KMS-11 (cell line): ENCODE data around the gene SLC26A8.

Experiments
- H2AFZ ChIP-seq: fragments of 200-600 bp; sonication (generic); 2 replicates; pipeline ENCODE4 v1.6.1; 2016; ENCODE audit warnings: antibody characterized with exemption, mixed run types, low read depth
- H3K27ac ChIP-seq: fragments of 200-600 bp; sonication (generic); 2 replicates; pipeline ENCODE4 v1.6.1; 2016; ENCODE audit warnings: mild to moderate bottlenecking, mixed run types
- H3K27me3 ChIP-seq: fragments of 200-600 bp; sonication (generic); 2 replicates; pipeline ENCODE4 v1.6.1; 2017; ENCODE audit warnings: mild to moderate bottlenecking, low read depth, mixed run types, moderate library complexity; ENCODE audit not compliant: insufficient read depth
- H3K36me3 ChIP-seq: fragments of 200-600 bp; sonication (generic); 2 replicates; pipeline ENCODE4 v1.6.1; 2017; ENCODE audit warnings: mild to moderate bottlenecking, mixed run types; ENCODE audit not compliant: insufficient read depth
- H3K4me1 ChIP-seq: fragments of 200-600 bp; sonication (generic); 2 replicates; pipeline ENCODE4 v1.6.1; 2016; ENCODE audit warnings: mild to moderate bottlenecking, low read depth, mixed run types; ENCODE audit not compliant: poor library complexity, severe bottlenecking
- H3K4me2 ChIP-seq: fragments of 200-600 bp; sonication (generic); 2 replicates; pipeline ENCODE4 v1.7.0; 2016; ENCODE audit warnings: mild to moderate bottlenecking, mixed run types
- H3K4me3 ChIP-seq: fragments of 200-600 bp; sonication (generic); IDR thresholded peaks from 2 replicates; pipeline ENCODE4 v1.6.1; 2017; ENCODE audit warnings: low read depth, low read length, mixed read lengths; ENCODE audit not compliant: insufficient read depth
- H3K79me2 ChIP-seq: fragments of 200-600 bp; sonication (generic); 2 replicates; pipeline ENCODE4 v1.6.1; 2016; ENCODE audit warnings: low read depth, mixed run types; ENCODE audit not compliant: insufficient read depth
- H3K9ac ChIP-seq: fragments of 200-600 bp; sonication (generic); 2 replicates; pipeline ENCODE4 v1.6.1; 2016; ENCODE audit warnings: mild to moderate bottlenecking, mixed run types
- H4K20me1 ChIP-seq: fragments of 200-600 bp; sonication (generic); 2 replicates; pipeline ENCODE4 v1.6.1; 2016; ENCODE audit warnings: mild to moderate bottlenecking, mixed run types; ENCODE audit not compliant: insufficient read depth
- TF ChIP-seq, protein P1 (sequence below): fragments of 200-600 bp; sonication (generic); conservative IDR thresholded peaks from 2 replicates; pipeline ENCODE4 v1.6.1; 2017; ENCODE audit warnings: low read depth, mild to moderate bottlenecking, antibody characterized with exemption, low read length, moderate library complexity, mixed read lengths

The SLC26A8 gene

DNA sequence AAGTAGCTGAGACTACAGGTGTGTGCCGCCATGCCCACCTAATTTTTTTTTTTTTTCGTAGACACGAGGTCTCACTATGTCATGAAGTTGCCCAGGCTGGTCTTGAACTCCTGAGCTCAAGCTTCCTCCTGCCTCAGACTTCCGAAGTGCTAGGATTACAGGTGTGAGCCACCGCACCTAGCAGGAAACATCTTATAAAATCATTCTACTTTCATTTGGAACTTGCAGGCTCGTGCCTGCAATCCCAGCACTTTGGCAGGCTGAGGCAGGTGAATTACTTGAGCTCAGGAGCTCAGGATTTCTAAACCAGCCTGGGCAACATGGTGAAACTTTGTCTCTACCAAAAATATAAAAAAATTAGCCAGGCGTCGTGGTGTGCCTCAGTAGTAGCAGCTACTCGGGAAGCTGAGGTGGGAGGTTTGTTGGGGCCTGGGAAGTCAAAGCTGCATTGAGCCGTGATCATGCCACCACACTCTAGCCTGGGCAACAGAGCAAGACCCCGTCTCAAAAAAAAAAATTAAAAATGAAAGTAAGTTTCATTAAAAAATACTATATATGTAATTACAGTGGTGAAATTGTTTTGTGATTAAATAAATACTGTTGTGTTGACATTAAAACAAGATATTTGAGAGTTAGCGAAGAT lies 18.3 kb upstream of the SLC26A8 start:
- Histone ChIP-seq H3K4me1 (no peaks in the 10 kb centered on the region), H3K9ac (no peak overlapping the region), H4K20me1 (peaks cover 8% of the 10 kb centered on the region; the same call in 1 of the 2 replicates), H3K4me2 (no peak overlapping the region), H3K27ac (no peak overlapping the region), H3K4me3 (no peak overlapping the region), H3K79me2 (peaks cover 91% of the 10 kb centered on the region), H3K27me3 (no peaks in the 10 kb centered on the region), H2AFZ (no peak overlapping the region), H3K36me3 (no peaks in the 10 kb centered on the region)
- TF ChIP-seq, protein P1, sequence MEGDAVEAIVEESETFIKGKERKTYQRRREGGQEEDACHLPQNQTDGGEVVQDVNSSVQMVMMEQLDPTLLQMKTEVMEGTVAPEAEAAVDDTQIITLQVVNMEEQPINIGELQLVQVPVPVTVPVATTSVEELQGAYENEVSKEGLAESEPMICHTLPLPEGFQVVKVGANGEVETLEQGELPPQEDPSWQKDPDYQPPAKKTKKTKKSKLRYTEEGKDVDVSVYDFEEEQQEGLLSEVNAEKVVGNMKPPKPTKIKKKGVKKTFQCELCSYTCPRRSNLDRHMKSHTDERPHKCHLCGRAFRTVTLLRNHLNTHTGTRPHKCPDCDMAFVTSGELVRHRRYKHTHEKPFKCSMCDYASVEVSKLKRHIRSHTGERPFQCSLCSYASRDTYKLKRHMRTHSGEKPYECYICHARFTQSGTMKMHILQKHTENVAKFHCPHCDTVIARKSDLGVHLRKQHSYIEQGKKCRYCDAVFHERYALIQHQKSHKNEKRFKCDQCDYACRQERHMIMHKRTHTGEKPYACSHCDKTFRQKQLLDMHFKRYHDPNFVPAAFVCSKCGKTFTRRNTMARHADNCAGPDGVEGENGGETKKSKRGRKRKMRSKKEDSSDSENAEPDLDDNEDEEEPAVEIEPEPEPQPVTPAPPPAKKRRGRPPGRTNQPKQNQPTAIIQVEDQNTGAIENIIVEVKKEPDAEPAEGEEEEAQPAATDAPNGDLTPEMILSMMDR: no peak

DNA sequence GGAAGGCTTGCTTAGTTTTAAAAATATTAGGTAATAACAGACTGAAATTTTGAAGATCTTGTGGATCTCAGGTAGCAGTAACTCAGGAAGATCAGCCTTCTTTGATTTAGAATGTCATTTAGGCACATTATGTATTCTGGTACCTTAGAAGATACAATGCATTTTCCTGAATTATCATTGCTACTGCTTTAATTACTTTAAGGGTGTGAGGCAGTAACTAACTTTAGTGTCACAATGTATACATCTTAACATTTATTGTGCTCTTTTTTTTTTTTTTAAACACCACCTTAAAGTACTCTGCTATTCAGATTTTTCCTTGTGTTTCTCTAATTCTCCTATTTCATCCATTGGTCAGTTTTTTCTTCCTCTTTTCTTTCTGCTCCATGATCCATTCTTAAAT lies 16.5 kb upstream of the SLC26A8 start:
- no peak overlapping the region for H3K9ac ChIP-seq
- H3K27me3 ChIP-seq: no peaks in the 10 kb centered on the region
- TF ChIP-seq, protein P1: no peak
- peaks cover 91% of the 10 kb centered on the region for H3K79me2 ChIP-seq
- no peak overlapping the region for H3K4me2 ChIP-seq
- H4K20me1 ChIP-seq: peaks cover 8% of the 10 kb centered on the region; the same call in 1 of the 2 replicates
- H3K4me3 ChIP-seq: no peak overlapping the region
- no peaks in the 10 kb centered on the region for H3K4me1 ChIP-seq
- no peak overlapping the region for H2AFZ ChIP-seq
- H3K36me3 ChIP-seq: no peaks in the 10 kb centered on the region
- H3K27ac ChIP-seq: no peak overlapping the region

DNA sequence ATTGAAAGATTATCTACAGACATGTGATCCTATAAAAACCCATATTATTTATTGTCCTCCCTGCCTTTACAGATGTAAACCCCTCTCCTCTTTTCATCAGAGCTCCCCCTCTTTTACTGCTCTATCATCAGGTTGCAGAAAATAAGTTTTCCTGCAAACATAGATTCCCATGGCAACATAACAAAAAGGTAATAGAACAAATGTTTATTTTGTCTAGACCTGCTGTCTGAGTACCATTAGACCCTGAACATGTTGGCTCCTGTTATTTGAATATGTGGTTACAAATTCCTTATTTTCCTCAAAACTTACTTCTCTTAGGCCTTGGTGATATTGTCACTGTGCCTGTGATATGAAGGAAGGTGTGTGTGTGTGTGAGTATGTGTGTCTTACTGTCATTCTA lies 14.7 kb upstream of the SLC26A8 start:
- H3K4me3 ChIP-seq: no peak overlapping the region
- no peaks in the 10 kb centered on the region for H3K27me3 ChIP-seq
- H3K36me3 ChIP-seq: no peaks in the 10 kb centered on the region
- H2AFZ ChIP-seq: no peak overlapping the region
- peaks cover 95% of the 10 kb centered on the region for H3K79me2 ChIP-seq
- no peaks in the 10 kb centered on the region for H3K4me1 ChIP-seq
- H3K9ac ChIP-seq: no peak overlapping the region
- peaks cover 8% of the 10 kb centered on the region for H4K20me1 ChIP-seq
- TF ChIP-seq, protein P1: no peak
- H3K4me2 ChIP-seq: no peak overlapping the region
- H3K27ac ChIP-seq: no peak overlapping the region

DNA sequence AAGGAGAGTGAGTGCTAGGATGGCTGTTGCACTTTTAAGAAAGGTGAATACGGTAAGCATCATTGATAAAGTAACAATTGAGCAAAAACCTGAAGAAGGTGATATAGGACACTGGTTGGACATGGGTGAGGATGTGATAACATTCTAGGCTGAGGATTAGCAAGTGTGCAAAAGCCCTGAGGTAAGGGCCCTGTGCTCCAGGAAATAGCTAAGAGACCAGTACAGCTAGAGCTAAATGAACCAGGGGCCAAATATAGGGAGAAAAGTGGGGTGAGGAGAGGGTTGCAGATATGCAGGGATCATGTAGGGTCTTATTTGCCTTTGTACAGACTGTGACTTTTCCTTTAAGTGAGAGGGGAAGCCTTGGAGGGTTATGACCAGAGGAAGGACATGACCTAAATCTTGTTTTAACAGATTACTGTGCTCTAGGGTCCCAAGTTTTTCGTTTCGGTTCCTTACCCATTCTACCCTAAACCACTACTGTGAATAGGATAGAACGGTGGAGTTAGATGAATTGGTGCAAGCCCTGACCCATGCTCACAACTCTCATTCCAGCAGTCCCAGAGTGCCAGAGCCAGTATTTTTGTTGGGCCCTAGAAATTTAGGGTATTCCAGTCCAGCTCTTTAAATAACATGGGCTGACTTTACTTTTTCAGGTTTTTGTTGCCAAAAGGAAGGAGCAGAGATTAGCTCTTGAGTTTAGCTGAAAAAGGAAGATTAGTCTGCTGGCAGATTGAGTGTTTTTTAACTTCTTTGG lies 13.9 kb upstream of the SLC26A8 start:
- Histone ChIP-seq H2AFZ (no peak overlapping the region), H3K79me2 (peaks cover 96% of the 10 kb centered on the region), H3K9ac (no peak overlapping the region), H3K4me3 (no peak overlapping the region), H3K27me3 (no peaks in the 10 kb centered on the region), H3K4me2 (no peak overlapping the region), H3K36me3 (no peaks in the 10 kb centered on the region), H3K27ac (no peak overlapping the region), H3K4me1 (no peaks in the 10 kb centered on the region), H4K20me1 (peaks cover 11% of the 10 kb centered on the region)
- TF ChIP-seq, protein P1: no peak
